Right cardiac atrium (tissue), 5 donors: Measurements from ENCODE around the gene LRRC36. TPM values are rescaled to one million over a fixed set of nuclear protein-coding genes. Genes with fewer than 3 reads are reported as not detected.

Experiments
- ATAC-seq, 2 donors: fragments of 200-7000 bp; cut with Tn5 transposase; one replicate each; pipeline versions ENCODE4 v1.8.0 to v1.9.1; 2020; ENCODE audit warnings: moderate library complexity in 2 of 2, mild to moderate bottlenecking in 1 of 2
- DNase-seq, 3 donors: peaks; one replicate each; pipeline ENCODE4 v3.0.0-alpha.2; 2020
- H3K27ac ChIP-seq: one replicate; pipeline ENCODE4 v1.5.1; 2013; ENCODE audit warnings: mild to moderate bottlenecking, low read length, control low read depth, moderate library complexity
- H3K27me3 ChIP-seq: one replicate; pipeline ENCODE4 v1.6.1; 2013; ENCODE audit not compliant: control insufficient read depth, insufficient read depth
- H3K4me1 ChIP-seq: one replicate; pipeline ENCODE4 v1.6.1; 2013; ENCODE audit warnings: low read length; ENCODE audit not compliant: control insufficient read depth, insufficient read depth
- H3K4me3 ChIP-seq: one replicate; pipeline ENCODE4 v1.5.1; 2013; ENCODE audit warnings: low read length, control low read depth
- H3K9me3 ChIP-seq: one replicate; pipeline ENCODE4 v1.6.1; 2013; ENCODE audit warnings: low read length; ENCODE audit not compliant: control insufficient read depth
- WGBS: extraction: QIAGEN DNeasy Blood & Tissue Kit; methylation state at CpG from one replicate; pipeline ENCODE4 v1.1.7; 2013; 5-methylcytosine and 5-hydroxymethylcytosine counted together
- intact Hi-C, 4 donors: fragments of 100-400 bp; cut with DNase I; formaldehyde crosslinking; loops; one replicate each; pipeline versions ENCODE4 v1.11.0 to v1.14.0; 2022 to 2023
- polyA plus RNA-seq: library from polyadenylated mRNA; stranded (reverse); fragments of 200-250 nt; gene quantifications from one replicate; pipeline ENCODE4 v1.2.3, GENCODE V29; 2013
- total RNA-seq, 4 donors: library from RNA; stranded (reverse); fragmentation: NEBNext Ultra II Directional; extraction: Animal tissue kit (Norgen Biotek cat#: 25700); gene quantifications; one replicate each; pipeline ENCODE4 v1.2.1, GENCODE V29; 2021
- donor health status: healthy with polysubstance abuse.
- donor health status: DM: no; HTN: yes; CAD: no.
- donor health status: DM: no; HTN: no; CAD: no.
- donor health status: DM: no; HTN: yes; CAD: no; lungs with severe emphysema.
- donor health status: DM: yes; HTN: yes; CAD: no.

The LRRC36 gene
- total and polyA plus RNA-seq, 5 donors: 0.11 to 0.42 (median 0.32) TPM

- intact Hi-C loops: no loop called here
- Histone ChIP-seq H3K27ac (no peak overlapping the region), H3K4me1 (no peaks in the 10 kb centered on the region), H3K4me3 (no peak overlapping the region), H3K27me3 (no peaks in the 10 kb centered on the region), H3K9me3 (no peaks in the 10 kb centered on the region)
- ATAC-seq: no peak
- DNase-seq: no peak
- WGBS: 67% methylated on average over 3 of the region's 3 CpGs
Measured at GRCh38 chr16:67383284-67383683, 56.7 kb downstream of the LRRC36 start.

- intact Hi-C loops: no loop called here
- 83% methylated on average over 8 of the region's 8 CpGs for WGBS
- DNase-seq (no peak), ATAC-seq (no peak)
- H3K4me1 ChIP-seq: peaks cover 2% of the 10 kb centered on the region
- no peaks in the 10 kb centered on the region for H3K27me3 ChIP-seq
- H3K4me3 ChIP-seq: no peak overlapping the region
- no peak overlapping the region for H3K27ac ChIP-seq
- no peaks in the 10 kb centered on the region for H3K9me3 ChIP-seq
Measured at GRCh38 chr16:67384778-67385510, 58.3 kb downstream of the LRRC36 start.

- WGBS: 91% methylated on average over 5 of the region's 5 CpGs
- ATAC-seq (no peak), DNase-seq (no peak)
- intact Hi-C loops: no loop called here
- Histone ChIP-seq H3K4me3 (no peak overlapping the region), H3K4me1 (peaks cover 6% of the 10 kb centered on the region), H3K9me3 (no peaks in the 10 kb centered on the region), H3K27me3 (no peaks in the 10 kb centered on the region), H3K27ac (no peak overlapping the region)
Measured at GRCh38 chr16:67386861-67387455, 60.3 kb downstream of the LRRC36 start.

- ATAC-seq: no peak
- 89% methylated on average over 8 of the region's 8 CpGs for WGBS
- no peak for DNase-seq
Measured at GRCh38 chr16:67387479-67388079, 61.0 kb downstream of the LRRC36 start.

GRCh38 chr16:67388191-67388590 lies 61.6 kb downstream of the LRRC36 start:
- Histone ChIP-seq H3K27ac (no peak overlapping the region), H3K4me1 (peaks cover 13% of the 10 kb centered on the region), H3K27me3 (no peaks in the 10 kb centered on the region), H3K4me3 (no peak overlapping the region), H3K9me3 (no peaks in the 10 kb centered on the region)
- intact Hi-C loops: no loop called here
- WGBS: 89% methylated on average over 8 of the region's 8 CpGs
- DNase-seq (no peak), ATAC-seq (no peak)

More at GRCh38 chr16:67387479-67388079, 61.0 kb downstream of the LRRC36 start:
- Histone ChIP-seq H3K4me3 (no peak overlapping the region), H3K27me3 (no peaks in the 10 kb centered on the region), H3K27ac (no peak overlapping the region), H3K9me3 (no peaks in the 10 kb centered on the region), H3K4me1 (peaks cover 9% of the 10 kb centered on the region)
- intact Hi-C loops: no loop called here

- H3K9me3 ChIP-seq: no peaks in the 10 kb centered on the region
- no peak overlapping the region for H3K4me3 ChIP-seq
- intact Hi-C loops: no loop called here
- no peaks in the 10 kb centered on the region for H3K27me3 ChIP-seq
- no peak overlapping the region for H3K27ac ChIP-seq
- H3K4me1 ChIP-seq: peaks cover 13% of the 10 kb centered on the region
- DNase-seq (no peak), ATAC-seq (no peak)
- WGBS: 97% methylated on average over 2 of the region's 2 CpGs
Measured at GRCh38 chr16:67388591-67388990, 62.0 kb downstream of the LRRC36 start.

- Histone ChIP-seq H3K27me3 (no peaks in the 10 kb centered on the region), H3K27ac (no peak overlapping the region), H3K4me3 (no peak overlapping the region), H3K4me1 (peaks cover 13% of the 10 kb centered on the region), H3K9me3 (no peaks in the 10 kb centered on the region)
- intact Hi-C loops: loop anchor here in 1 of 4 donors (10.0 kb wide), 1 partner anchor 135 kb away; no protein-coding TSS in a partner anchor
- DNase-seq (peak; percentile 30 to 76 (median 65)), ATAC-seq (no peak)
- 79% methylated on average over 27 of the region's 27 CpGs for WGBS
Measured at GRCh38 chr16:67389911-67390815, 63.5 kb downstream of the LRRC36 start.

GRCh38 chr16:67390816-67391423 lies 64.3 kb downstream of the LRRC36 start:
- Histone ChIP-seq H3K27ac (no peak overlapping the region), H3K4me3 (no peak overlapping the region), H3K27me3 (no peaks in the 10 kb centered on the region), H3K9me3 (no peaks in the 10 kb centered on the region), H3K4me1 (peaks cover 15% of the 10 kb centered on the region)
- no peak for DNase-seq
- intact Hi-C loops: loop anchor here in 1 of 4 donors (10.0 kb wide), 1 partner anchor 136 kb away; no protein-coding TSS in a partner anchor
- 89% methylated on average over 11 of the region's 11 CpGs for WGBS
- ATAC-seq: no peak

GRCh38 chr16:67391424-67392300 lies 65.0 kb downstream of the LRRC36 start:
- peaks cover 18% of the 10 kb centered on the region for H3K4me1 ChIP-seq
- H3K27me3 ChIP-seq: no peaks in the 10 kb centered on the region
- DNase-seq (peak; percentile 48 to 83 (median 78)), ATAC-seq (peak in 1 of 2 donors; percentile 0)
- H3K4me3 ChIP-seq: no peak overlapping the region
- no peaks in the 10 kb centered on the region for H3K9me3 ChIP-seq
- intact Hi-C loops: loop anchor here in 1 of 4 donors (10.0 kb wide), 1 partner anchor 137 kb away; no protein-coding TSS in a partner anchor
- H3K27ac ChIP-seq: no peak overlapping the region
- 50% methylated on average over 15 of the region's 15 CpGs for WGBS
